ENCODE data around the gene RNU1-3.
"Not testable (repeated sequence)": the region's sequence is repeated elsewhere in the genome, so short reads cannot be mapped to it uniquely, and the experiment has no call there.

The RNU1-3 gene

GRCh38 chr1:16666502-16667413, at the start of gene RNU1-3:
Gene RNU1-3 (minus strand): TSS chr1:16666948.
- DNase-seq: not testable (repeated sequence)

DNA sequence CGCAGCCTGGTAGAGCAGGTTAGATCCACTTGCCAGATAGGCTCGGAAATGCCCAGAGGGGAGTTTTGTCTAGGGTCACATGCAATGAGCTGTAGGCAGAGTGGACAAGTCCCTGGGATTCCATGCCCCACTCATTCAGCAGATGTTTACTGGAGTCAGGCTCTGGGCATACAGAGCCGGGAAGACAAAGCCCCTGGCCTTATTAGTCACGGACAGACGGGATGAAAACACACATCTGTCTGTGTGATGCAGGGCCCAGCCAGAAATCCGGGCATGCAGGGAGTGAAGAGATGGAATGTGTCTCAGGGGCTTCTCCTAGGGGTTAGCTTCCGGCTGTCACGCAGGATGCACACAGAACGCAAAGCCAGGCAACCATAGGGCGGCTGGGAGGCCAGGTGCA, 46.7 kb upstream of the RNU1-3 start:
- DNase-seq: not testable (repeated sequence)

DNA sequence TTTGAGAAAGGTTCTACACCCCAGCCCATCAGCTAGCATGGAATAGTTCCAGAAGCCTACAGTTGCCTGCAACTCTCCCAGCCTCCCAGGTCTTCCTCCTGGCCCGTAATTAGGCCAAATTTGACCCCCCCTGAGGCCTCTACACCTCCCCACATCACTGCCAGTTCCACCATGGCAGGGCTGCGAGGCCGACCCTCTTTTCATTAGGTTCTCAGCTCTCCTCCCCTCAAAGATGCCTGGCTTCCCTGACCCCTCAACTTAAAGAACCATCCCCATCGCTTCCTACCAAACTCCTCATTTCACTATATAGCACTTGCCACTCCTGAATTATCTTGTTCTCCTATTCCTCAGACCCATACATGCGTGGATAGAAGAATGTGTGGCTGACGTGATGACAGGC, 46.2 kb upstream of the RNU1-3 start:
- not testable (repeated sequence) for DNase-seq

GRCh38 chr1:16712582-16712981, 45.8 kb upstream of the RNU1-3 start:
- peak in 9 of 56 donors; percentile 19 to 51 (median 38) for DNase-seq

- not testable (repeated sequence) for DNase-seq
Measured at GRCh38 chr1:16712131-16712530, 45.4 kb upstream of the RNU1-3 start.

DNA sequence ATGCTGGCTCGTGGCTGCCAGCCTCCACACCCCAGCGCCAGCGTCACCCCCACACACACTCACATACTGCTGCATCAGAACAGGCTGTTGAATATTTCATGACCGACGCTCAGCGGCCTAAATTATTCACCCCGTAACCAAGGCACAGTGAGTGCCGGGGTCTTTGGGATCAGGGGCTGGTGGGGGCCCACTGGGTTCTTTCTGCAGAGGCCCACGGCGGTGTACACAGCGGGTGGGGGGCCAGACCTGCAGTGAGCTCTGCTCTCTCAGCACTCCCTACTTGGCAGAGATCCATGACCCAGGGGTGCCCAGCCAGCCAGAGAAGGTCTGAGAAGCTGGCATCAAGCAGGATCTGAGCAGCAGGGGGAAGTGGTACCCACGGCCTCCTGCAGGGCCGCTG, 43.9 kb upstream of the RNU1-3 start:
- DNase-seq: peak in 31 of 56 donors; percentile 22 to 87 (median 49)

- DNase-seq: peak in 9 of 56 donors; percentile 26 to 70 (median 43)
Measured at GRCh38 chr1:16709659-16710087, 42.9 kb upstream of the RNU1-3 start.

DNA sequence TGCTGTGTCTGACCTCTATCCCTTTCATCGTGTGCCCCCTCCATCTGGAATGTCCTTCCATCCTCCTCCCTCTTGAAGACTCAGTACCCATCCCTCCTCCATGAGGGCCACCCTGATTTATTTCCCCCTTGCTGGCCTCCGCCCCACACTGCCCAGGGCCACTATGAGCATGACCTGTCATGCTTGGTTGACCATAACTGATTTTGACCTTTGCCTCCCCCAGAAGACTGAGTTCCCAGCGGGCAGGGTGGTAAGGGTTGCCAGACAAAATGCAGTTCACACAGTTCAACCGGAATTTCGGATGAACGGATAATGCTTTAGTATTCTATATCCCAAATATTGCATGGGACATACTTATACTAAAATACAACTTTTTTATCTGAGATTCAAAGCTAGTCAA, 42.0 kb upstream of the RNU1-3 start:
- DNase-seq: not testable (repeated sequence)

- DNase-seq: not testable (repeated sequence)
Measured at GRCh38 chr1:16707130-16708093, 40.7 kb upstream of the RNU1-3 start.

DNA sequence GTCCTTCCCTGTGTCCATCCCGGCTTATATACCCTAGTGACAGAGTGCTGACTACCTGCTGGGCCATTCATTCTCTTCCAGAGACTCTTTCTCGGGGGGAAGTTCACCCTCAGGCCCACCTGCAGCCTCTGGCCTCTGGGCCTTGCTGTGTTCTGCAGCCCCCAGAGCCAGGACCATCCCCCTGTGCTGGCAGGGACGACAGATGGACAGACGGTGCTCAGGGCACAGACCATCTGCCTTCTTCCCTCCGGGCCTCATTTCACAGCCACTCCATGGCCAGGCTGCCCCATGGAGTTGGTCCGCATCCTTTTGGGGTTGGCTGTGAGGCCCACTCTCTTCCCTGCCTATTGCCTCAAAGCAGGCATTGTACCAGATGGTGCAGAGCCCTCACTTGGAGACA, 39.6 kb upstream of the RNU1-3 start:
- DNase-seq: not testable (repeated sequence)

- DNase-seq: not testable (repeated sequence)
Measured at GRCh38 chr1:16704502-16705100, 37.9 kb upstream of the RNU1-3 start.

- not testable (repeated sequence) for DNase-seq
Measured at GRCh38 chr1:16704076-16704475, 37.3 kb upstream of the RNU1-3 start.

GRCh38 chr1:16703602-16704001, 36.9 kb upstream of the RNU1-3 start:
- DNase-seq: not testable (repeated sequence)

- not testable (repeated sequence) for DNase-seq
Measured at GRCh38 chr1:16703141-16703540, 36.4 kb upstream of the RNU1-3 start.

- DNase-seq: not testable (repeated sequence)
Measured at GRCh38 chr1:16702280-16702679, 35.5 kb upstream of the RNU1-3 start.

- not testable (repeated sequence) for DNase-seq
Measured at GRCh38 chr1:16701189-16701588, 34.4 kb upstream of the RNU1-3 start.

GRCh38 chr1:16700138-16700895, 33.6 kb upstream of the RNU1-3 start:
- not testable (repeated sequence) for DNase-seq

DNA sequence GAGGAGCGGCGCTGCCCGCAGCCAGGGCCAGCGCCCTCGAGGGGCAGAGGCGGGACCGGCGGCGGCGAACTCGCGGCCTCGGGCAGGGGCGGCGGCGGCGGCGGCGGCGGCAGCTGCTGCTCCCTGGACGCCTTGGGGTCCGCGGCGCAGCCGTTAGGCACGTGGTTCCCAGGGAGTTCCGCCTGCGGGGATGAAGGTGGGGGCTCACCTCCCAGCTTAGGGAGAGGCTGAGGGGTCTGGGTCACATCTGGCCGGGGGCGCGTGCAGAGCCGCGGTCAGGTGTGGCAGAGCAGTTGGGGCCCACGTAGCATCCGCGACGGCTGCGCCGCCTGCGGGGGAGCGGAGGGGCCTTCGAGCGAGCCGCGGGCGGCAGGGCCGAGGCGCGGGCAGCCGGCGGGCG, 32.7 kb upstream of the RNU1-3 start:
- DNase-seq: not testable (repeated sequence)

DNA sequence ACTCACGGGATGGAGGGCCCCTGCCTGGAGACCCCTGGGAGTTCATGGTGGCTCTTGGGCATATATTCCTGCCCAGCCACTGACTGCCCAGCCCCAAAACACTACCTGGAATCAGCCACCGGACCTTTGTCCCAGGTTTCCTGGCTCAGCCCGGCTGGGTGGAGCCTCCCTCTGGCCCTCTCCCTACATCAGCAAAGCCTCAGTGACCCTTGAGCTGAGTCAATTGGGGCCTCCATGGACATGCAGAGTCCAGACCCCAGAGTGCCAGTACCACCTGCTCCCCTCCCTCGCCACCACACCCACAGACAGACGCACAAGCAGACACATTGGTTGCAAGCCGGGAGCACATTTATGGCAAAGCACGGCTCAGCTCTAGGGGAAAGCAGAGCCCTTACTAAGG, 30.4 kb upstream of the RNU1-3 start:
- not testable (repeated sequence) for DNase-seq

GRCh38 chr1:16696507-16697150, 29.9 kb upstream of the RNU1-3 start:
- DNase-seq: not testable (repeated sequence)
